ENCODE measurements around the gene FXYD1.

Gene FXYD1

GRCh38 chr19:35160629-35161433 is 22.2 kb downstream of the FXYD1 start:
- Histone ChIP-seq H3K27me3 (ENCODE audit: insufficient read depth, poor library complexity, severe bottlenecking) (no peaks in the 10 kb centered on the region), H3K4me3 (replicated peaks; ENCODE audit: insufficient read depth, low read length) (no peak overlapping the region), H3K27ac (replicated peaks) (no peak overlapping the region)
- TF ChIP-seq, protein P1, sequence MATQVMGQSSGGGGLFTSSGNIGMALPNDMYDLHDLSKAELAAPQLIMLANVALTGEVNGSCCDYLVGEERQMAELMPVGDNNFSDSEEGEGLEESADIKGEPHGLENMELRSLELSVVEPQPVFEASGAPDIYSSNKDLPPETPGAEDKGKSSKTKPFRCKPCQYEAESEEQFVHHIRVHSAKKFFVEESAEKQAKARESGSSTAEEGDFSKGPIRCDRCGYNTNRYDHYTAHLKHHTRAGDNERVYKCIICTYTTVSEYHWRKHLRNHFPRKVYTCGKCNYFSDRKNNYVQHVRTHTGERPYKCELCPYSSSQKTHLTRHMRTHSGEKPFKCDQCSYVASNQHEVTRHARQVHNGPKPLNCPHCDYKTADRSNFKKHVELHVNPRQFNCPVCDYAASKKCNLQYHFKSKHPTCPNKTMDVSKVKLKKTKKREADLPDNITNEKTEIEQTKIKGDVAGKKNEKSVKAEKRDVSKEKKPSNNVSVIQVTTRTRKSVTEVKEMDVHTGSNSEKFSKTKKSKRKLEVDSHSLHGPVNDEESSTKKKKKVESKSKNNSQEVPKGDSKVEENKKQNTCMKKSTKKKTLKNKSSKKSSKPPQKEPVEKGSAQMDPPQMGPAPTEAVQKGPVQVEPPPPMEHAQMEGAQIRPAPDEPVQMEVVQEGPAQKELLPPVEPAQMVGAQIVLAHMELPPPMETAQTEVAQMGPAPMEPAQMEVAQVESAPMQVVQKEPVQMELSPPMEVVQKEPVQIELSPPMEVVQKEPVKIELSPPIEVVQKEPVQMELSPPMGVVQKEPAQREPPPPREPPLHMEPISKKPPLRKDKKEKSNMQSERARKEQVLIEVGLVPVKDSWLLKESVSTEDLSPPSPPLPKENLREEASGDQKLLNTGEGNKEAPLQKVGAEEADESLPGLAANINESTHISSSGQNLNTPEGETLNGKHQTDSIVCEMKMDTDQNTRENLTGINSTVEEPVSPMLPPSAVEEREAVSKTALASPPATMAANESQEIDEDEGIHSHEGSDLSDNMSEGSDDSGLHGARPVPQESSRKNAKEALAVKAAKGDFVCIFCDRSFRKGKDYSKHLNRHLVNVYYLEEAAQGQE (IDR thresholded peaks at IDR 0.05; ENCODE audit: insufficient replicate concordance, low read depth): no peak
- TF ChIP-seq SPI1 (IDR thresholded peaks at IDR 0.05; ENCODE audit: borderline replicate concordance, low read depth) (no peak), GABPA (IDR thresholded peaks at IDR 0.05; ENCODE audit: low read depth) (no peak), POLR2AphosphoS5 (IDR thresholded peaks at IDR 0.05; ENCODE audit: low read depth) (no peak), CTCF (IDR thresholded peaks at IDR 0.05; ENCODE audit: insufficient read depth, low read length) (no peak)
- DNase-seq (ENCODE audit: low read depth in 1 of 2, low spot score in 1 of 2): no peak

GRCh38 chr19:35161434-35161743 is 22.8 kb downstream of the FXYD1 start:
- TF ChIP-seq POLR2AphosphoS5 (IDR thresholded peaks at IDR 0.05; ENCODE audit: low read depth): no peak
- TF ChIP-seq, protein P1 (IDR thresholded peaks at IDR 0.05; ENCODE audit: insufficient replicate concordance, low read depth): no peak
- no peak for TF ChIP-seq SPI1 (IDR thresholded peaks at IDR 0.05; ENCODE audit: borderline replicate concordance, low read depth)
- no peak for TF ChIP-seq CTCF (IDR thresholded peaks at IDR 0.05; ENCODE audit: insufficient read depth, low read length)
- TF ChIP-seq GABPA (IDR thresholded peaks at IDR 0.05; ENCODE audit: low read depth): no peak
- Histone ChIP-seq H3K27me3 (ENCODE audit: insufficient read depth, poor library complexity, severe bottlenecking) (no peaks in the 10 kb centered on the region), H3K4me3 (replicated peaks; ENCODE audit: insufficient read depth, low read length) (no peak overlapping the region), H3K27ac (replicated peaks) (no peak overlapping the region)
- no peak for DNase-seq (ENCODE audit: low read depth in 1 of 2, low spot score in 1 of 2)

DNA sequence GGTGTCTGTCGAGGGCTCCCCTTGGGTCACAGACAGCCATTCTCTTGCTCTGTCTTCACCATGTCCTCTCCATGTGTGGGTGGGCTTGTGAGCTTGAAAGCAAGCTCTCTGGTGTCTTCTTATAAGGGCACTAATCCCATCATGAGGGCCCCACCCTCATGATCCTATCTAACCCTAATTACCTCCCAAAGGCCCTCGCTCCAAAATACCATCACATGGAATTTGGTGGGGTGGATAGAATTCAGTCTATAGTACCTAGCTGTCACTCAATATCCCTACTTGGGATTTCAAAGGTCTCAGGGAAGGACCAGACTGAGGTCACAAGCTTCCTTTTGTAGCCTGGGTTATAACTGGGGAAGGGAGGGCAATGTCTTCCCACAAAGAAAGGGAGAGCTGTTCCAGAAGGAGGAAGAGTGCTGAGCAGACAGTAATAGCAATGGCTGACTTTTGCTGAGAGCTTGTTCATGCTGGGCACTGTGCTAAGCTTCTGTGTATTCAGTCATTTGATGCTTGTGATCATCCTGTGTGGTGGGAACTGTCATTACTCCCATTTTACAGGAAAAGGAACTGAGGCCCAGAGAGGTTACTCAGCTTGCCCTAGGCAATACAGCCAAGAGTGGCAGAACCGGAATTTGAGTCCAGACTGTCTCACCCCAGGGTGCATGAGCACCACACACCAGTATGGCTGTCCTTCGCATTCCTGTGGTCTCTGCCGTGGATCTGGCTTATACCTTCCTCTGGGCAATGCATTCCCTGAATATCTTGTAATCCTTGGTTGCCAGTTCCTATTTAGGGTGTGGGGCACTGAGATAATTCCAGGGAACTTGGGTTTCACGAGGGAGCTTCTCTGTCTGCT is 24.1 kb downstream of the FXYD1 start:
- Histone ChIP-seq H3K4me3 (replicated peaks; ENCODE audit: insufficient read depth, low read length) (no peak overlapping the region), H3K27me3 (ENCODE audit: insufficient read depth, poor library complexity, severe bottlenecking) (no peaks in the 10 kb centered on the region), H3K27ac (replicated peaks) (no peak overlapping the region)
- DNase-seq (ENCODE audit: low read depth in 1 of 2, low spot score in 1 of 2): no peak
- TF ChIP-seq GABPA (IDR thresholded peaks at IDR 0.05; ENCODE audit: low read depth): no peak
- TF ChIP-seq SPI1 (IDR thresholded peaks at IDR 0.05; ENCODE audit: borderline replicate concordance, low read depth): no peak
- TF ChIP-seq, protein P1 (IDR thresholded peaks at IDR 0.05; ENCODE audit: insufficient replicate concordance, low read depth): no peak
- TF ChIP-seq CTCF (IDR thresholded peaks at IDR 0.05; ENCODE audit: insufficient read depth, low read length): no peak
- no peak for TF ChIP-seq POLR2AphosphoS5 (IDR thresholded peaks at IDR 0.05; ENCODE audit: low read depth)
